Neutrophil (primary cell): ENCODE results near the gene FHDC1.

Source experiments
- H3K27ac ChIP-seq: fragments of 200-600 bp; sonication (generic); 2 replicates; pipeline ENCODE4 v1.5.1; 2016; ENCODE audit warnings: mild to moderate bottlenecking, moderate library complexity
- H3K27me3 ChIP-seq: fragments of 200-600 bp; sonication (generic); 2 replicates; pipeline ENCODE4 v1.6.0; 2016; ENCODE audit warnings: mild to moderate bottlenecking
- H3K36me3 ChIP-seq: fragments of 200-600 bp; sonication (generic); 2 replicates; pipeline ENCODE4 v1.5.1; 2017
- H3K4me1 ChIP-seq, 2 experiments: fragments of 200-600 bp in 1 of 2; sonication (generic) in 1 of 2; 1 replicate in 1 of 2; 2 replicates in 1 of 2; pipeline versions ENCODE4 v1.5.1 to v1.6.1; 2013 to 2016; ENCODE audit warnings: low read depth in 1 of 2, low read length in 1 of 2, mild to moderate bottlenecking in 1 of 2, moderate library complexity in 1 of 2; ENCODE audit not compliant: control insufficient read depth in 1 of 2, insufficient read depth in 1 of 2
- H3K4me3 ChIP-seq, 2 experiments: fragments of 200-600 bp in 1 of 2; sonication (generic) in 1 of 2; 1 replicate in 1 of 2; 2 replicates in 1 of 2; pipeline ENCODE4 v1.5.1; 2013 to 2016; ENCODE audit warnings: low read depth in 1 of 2, low read length in 1 of 2, mild to moderate bottlenecking in 1 of 2, moderate library complexity in 1 of 2
- H3K9me3 ChIP-seq: fragments of 200-600 bp; sonication (generic); 2 replicates; pipeline ENCODE4 v1.5.1; 2016
- CTCF ChIP-seq: fragments of 200-600 bp; sonication (generic); IDR thresholded peaks from 2 replicates; pipeline ENCODE4 v1.5.1; 2016; ENCODE audit warnings: antibody characterized with exemption

Gene FHDC1

DNA sequence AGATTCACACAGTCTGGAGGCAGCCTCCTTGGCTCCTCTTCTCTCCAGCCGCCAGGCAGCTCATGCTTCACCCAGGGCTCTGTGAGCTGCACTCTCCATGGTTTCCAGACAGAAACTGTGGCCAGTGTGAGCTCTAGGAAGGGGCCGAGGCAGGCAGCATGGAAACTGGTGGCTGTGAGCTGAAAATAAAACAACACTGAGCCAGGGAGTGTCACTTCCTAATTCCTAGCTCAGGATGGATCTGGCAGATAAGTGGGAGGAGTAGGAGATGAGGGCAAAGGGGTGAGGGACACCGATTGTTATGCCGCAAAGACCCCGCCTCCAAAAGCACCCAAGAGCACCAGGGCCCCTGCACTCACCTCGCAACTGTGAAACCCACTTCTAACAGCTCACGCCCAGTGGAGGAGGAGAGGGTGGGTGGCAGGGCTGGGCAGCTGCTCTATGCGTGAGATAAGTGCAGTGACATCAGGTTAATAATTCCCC is 69.8 kb downstream of the FHDC1 start:
- Histone ChIP-seq H3K36me3 (no peaks in the 10 kb centered on the region), H3K9me3 (no peaks in the 10 kb centered on the region), H3K4me3 (no peak overlapping the region), H3K27ac (no peak overlapping the region), H3K27me3 (no peaks in the 10 kb centered on the region), H3K4me1 (no peaks in the 10 kb centered on the region)
- no peak for TF ChIP-seq CTCF

- H3K4me3 ChIP-seq = no peak overlapping the region
- no peaks in the 10 kb centered on the region for H3K27me3 ChIP-seq
- no peaks in the 10 kb centered on the region for H3K9me3 ChIP-seq
- H3K27ac ChIP-seq = no peak overlapping the region
- H3K4me1 ChIP-seq = no peaks in the 10 kb centered on the region
- TF ChIP-seq CTCF = no peak
- no peaks in the 10 kb centered on the region for H3K36me3 ChIP-seq
Measured at GRCh38 chr4:153008578-153009199, 72.6 kb downstream of the FHDC1 start.

- no peaks in the 10 kb centered on the region for H3K36me3 ChIP-seq
- no peak overlapping the region for H3K27ac ChIP-seq
- TF ChIP-seq CTCF = no peak
- no peak overlapping the region for H3K4me3 ChIP-seq
- H3K9me3 ChIP-seq = no peaks in the 10 kb centered on the region
- H3K4me1 ChIP-seq = no peaks in the 10 kb centered on the region
- no peaks in the 10 kb centered on the region for H3K27me3 ChIP-seq
Measured at GRCh38 chr4:153010146-153010545, 74.0 kb downstream of the FHDC1 start.

DNA sequence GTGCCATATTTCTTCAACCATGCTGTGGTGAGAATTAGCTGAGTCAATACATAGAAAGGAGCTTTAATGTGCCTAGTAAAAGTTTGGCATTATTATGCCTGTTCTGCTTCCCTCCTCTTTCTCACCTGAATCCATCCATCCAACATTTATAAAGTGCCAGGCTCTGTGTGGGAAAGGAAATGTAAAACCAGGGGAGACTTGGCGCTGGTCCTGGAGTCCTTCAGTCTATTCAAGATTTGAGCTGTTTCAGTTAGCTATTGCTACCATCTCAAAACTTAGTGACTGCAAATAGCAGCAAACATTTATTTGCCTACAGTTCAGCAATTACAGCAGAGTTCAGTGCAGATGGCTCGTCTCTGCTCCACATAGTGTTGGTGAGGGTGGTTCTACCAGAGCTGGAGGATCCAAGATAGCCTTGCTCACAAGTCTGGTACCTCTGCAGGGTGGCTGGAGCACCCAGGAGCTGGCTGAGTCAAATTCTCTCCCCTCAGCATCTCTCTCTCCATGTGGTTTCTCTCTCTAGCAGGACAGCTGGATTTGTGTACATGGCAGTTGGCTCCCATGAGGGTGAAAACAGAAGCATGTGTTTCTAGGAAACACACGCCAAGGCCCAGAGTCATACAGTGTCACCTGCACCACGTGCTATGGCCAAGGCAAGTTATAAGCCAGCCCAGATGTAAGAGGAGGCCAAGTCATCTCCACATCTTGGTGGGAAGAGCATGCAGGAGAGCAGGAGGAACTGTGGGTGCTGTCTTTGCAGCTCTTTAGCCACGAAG is 77.3 kb downstream of the FHDC1 start:
- H3K27ac ChIP-seq = no peak overlapping the region

GRCh38 chr4:153014460-153014859 is 78.3 kb downstream of the FHDC1 start:
- Histone ChIP-seq H3K27ac (no peak overlapping the region), H3K4me3 (no peak overlapping the region), H3K9me3 (no peaks in the 10 kb centered on the region), H3K4me1 (no peaks in the 10 kb centered on the region), H3K27me3 (no peaks in the 10 kb centered on the region), H3K36me3 (no peaks in the 10 kb centered on the region)
- no peak for TF ChIP-seq CTCF

More for the DNA sequence above, 77.3 kb downstream of the FHDC1 start:
- no peaks in the 10 kb centered on the region for H3K9me3 ChIP-seq
- no peak overlapping the region for H3K4me3 ChIP-seq
- H3K4me1 ChIP-seq = no peaks in the 10 kb centered on the region
- TF ChIP-seq CTCF = no peak
- H3K27me3 ChIP-seq = no peaks in the 10 kb centered on the region
- H3K36me3 ChIP-seq = no peaks in the 10 kb centered on the region
